HG03064 (cell line): Measurements from ENCODE around the gene ZNF611.
"Not testable (repeated sequence)": the region's sequence is repeated elsewhere in the genome, so short reads cannot be mapped to it uniquely, and the experiment has no call there.

Experiments
- ATAC-seq: cut with Tn5 transposase; IDR thresholded peaks from one replicate; pipeline ENCODE4 v1.9.1; 2021; ENCODE audit warnings: low read depth; ENCODE audit not compliant: unreplicated experiment

The ZNF611 gene

GRCh38 chr19:52734893-52735661, at the start of gene ZNF611:
ZNF611 (minus strand) TSS chr19:52735044; CDS start chr19:52715894, 19,150 bp downstream.
- peak; percentile 90 for ATAC-seq

- ATAC-seq: not testable (repeated sequence)
Observed at GRCh38 chr19:52782864-52783263, 48.0 kb upstream of the ZNF611 start.

- ATAC-seq: no peak
Observed at GRCh38 chr19:52778811-52779210, 44.0 kb upstream of the ZNF611 start.

GRCh38 chr19:52756447-52756846, 21.6 kb upstream of the ZNF611 start:
- ATAC-seq: not testable (repeated sequence)

- no peak for ATAC-seq
Observed at GRCh38 chr19:52749780-52750179, 14.9 kb upstream of the ZNF611 start.

- ATAC-seq: no peak
Observed at GRCh38 chr19:52748336-52748950, 13.6 kb upstream of the ZNF611 start.

GRCh38 chr19:52745919-52746318, 11.1 kb upstream of the ZNF611 start:
- ATAC-seq: not testable (repeated sequence)

- no peak for ATAC-seq
Observed at GRCh38 chr19:52743091-52743490, 8.2 kb upstream of the ZNF611 start.

GRCh38 chr19:52742516-52742915, 7.7 kb upstream of the ZNF611 start:
- no peak for ATAC-seq

GRCh38 chr19:52741951-52742485, 7.2 kb upstream of the ZNF611 start:
- no peak for ATAC-seq

GRCh38 chr19:52741371-52741770, 6.5 kb upstream of the ZNF611 start:
- ATAC-seq: not testable (repeated sequence)

- no peak for ATAC-seq
Observed at GRCh38 chr19:52739576-52739975, 4.7 kb upstream of the ZNF611 start.

GRCh38 chr19:52735734-52736133, 890 bp upstream of the ZNF611 start:
- ATAC-seq: no peak

- ATAC-seq: no peak
Observed at GRCh38 chr19:52734331-52734892, 432 bp downstream of the ZNF611 start.

GRCh38 chr19:52726051-52726450, 8.8 kb downstream of the ZNF611 start:
- ATAC-seq: not testable (repeated sequence)

GRCh38 chr19:52725528-52725961, 9.3 kb downstream of the ZNF611 start:
- ATAC-seq: no peak

GRCh38 chr19:52724701-52725514, 9.9 kb downstream of the ZNF611 start:
- ATAC-seq: no peak

- ATAC-seq: not testable (repeated sequence)
Observed at GRCh38 chr19:52723907-52724598, 10.8 kb downstream of the ZNF611 start.

- ATAC-seq: no peak
Observed at GRCh38 chr19:52722062-52723003, 12.5 kb downstream of the ZNF611 start.
